22Rv1 (cell line): ENCODE results near the gene RING1.
A peak's percentile ranks its signal among the peaks of the same experiment; 100 is the strongest.

ENCODE experiments used
- H3K27ac ChIP-seq: fragments of 450-650 bp; 2 replicates; pipeline ENCODE4 v1.5.1; 2017
- ZFX ChIP-seq: fragments of 450-650 bp; IDR thresholded peaks from 2 replicates; pipeline ENCODE4 v1.6.1; 2017; ENCODE audit warnings: antibody characterized with exemption, borderline replicate concordance
- TF ChIP-seq, protein P1 (sequence below): fragments of 450-650 bp; IDR thresholded peaks from 2 replicates; pipeline ENCODE4 v1.5.1; 2017; ENCODE audit warnings: mild to moderate bottlenecking

Gene RING1

DNA sequence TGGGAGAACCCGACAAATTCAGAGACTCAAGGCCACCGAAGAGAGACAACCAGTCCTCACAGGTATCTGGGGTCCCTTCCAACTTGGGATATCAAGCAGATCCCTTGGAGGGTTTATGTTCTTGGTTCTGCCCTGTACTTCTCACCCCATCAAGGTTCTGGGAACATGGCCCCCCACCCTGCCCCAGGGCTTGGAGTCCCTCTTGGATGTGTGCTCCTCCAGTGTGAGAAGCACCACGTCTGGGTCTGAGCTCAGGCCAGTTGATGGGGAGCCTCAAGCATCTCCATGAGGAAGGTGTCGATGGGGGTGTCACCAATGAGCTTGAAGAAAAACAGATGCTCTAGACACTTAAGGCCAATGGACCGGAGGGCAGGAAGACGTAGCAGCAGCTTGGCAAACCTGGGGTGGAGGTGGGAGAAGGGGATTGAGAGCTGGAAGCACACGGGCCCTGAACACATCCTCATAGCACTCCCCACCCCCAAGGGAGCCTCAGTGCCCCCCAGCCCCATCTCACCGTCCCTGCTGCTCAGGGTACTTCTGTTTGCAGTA is 13.8 kb upstream of the RING1 start:
- no peak for TF ChIP-seq ZFX
- TF ChIP-seq, protein P1, sequence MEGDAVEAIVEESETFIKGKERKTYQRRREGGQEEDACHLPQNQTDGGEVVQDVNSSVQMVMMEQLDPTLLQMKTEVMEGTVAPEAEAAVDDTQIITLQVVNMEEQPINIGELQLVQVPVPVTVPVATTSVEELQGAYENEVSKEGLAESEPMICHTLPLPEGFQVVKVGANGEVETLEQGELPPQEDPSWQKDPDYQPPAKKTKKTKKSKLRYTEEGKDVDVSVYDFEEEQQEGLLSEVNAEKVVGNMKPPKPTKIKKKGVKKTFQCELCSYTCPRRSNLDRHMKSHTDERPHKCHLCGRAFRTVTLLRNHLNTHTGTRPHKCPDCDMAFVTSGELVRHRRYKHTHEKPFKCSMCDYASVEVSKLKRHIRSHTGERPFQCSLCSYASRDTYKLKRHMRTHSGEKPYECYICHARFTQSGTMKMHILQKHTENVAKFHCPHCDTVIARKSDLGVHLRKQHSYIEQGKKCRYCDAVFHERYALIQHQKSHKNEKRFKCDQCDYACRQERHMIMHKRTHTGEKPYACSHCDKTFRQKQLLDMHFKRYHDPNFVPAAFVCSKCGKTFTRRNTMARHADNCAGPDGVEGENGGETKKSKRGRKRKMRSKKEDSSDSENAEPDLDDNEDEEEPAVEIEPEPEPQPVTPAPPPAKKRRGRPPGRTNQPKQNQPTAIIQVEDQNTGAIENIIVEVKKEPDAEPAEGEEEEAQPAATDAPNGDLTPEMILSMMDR: no peak
- no peak overlapping the region for H3K27ac ChIP-seq

DNA sequence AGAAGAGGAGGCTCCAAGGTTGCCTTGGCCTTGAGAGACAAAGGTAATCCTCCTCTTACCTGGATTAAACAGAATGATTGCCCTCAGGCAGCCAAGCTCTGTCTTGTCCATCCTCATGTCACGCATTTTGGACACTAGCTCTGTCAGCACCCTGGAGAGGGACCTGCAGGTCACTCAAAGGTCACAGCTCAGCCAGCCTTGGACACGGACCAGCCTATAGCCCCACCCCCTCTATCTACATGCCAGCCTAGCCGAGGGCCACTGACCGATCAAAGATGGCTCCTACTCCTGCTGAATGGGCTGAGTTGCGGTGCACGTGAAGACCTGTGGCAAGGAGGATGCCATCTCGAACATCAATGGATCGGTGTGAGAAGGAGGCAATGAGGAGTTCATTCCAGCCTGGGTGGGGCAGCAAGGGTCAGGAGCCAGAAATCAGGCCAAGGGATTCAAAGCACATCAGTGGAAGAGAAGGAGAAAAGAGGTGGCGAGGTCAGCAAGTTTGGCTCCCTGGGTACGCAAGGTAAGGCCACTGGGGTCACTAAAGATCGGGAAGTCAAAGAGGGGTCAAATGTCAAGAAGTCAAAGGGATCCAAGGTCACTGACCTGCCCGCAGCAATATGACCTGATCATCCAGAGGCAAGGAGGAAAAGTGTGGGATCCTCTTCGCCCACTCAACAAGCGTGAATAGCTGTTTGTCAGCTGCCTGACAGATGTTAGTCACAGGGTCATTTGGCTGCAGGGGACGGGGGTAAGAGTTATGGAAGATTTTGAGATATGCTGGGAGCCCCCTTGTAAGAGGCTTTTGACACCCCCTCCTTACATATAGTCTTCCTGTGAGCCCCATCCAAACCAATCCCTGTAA is 12.8 kb upstream of the RING1 start:
- H3K27ac ChIP-seq: no peak overlapping the region
- TF ChIP-seq, protein P1: no peak

DNA sequence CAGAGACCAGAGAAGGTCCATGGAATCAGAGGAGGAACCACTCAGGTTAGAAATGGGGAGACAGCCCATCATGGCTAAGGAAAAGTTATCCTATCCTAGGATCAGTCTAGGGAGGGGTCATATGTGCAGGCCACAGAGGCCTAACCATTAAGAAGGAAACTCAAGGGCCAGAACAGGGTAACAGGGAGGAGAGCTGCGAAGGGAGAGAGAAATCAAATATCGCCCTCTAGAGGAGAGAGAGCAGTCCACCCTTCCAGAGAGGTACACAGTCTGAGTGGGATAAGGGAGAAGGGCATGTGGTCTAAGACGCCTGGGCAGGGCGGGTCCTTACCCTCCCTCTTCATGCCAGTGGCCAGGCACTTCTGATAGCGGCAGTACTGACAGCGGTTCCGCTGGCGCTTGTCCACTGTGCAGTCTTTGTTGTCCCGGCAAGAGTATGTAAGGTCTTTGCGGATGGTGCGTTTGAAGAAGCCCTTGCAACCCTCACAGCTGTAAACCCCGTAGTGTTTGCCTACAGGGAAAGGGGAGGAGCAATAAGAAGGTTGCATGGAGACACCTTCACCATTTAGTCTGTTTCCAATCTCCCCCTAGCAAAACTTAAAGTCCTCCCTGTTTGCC is 10.8 kb upstream of the RING1 start:
- TF ChIP-seq, protein P1: peak; percentile 83
- TF ChIP-seq ZFX: no peak
- peak overlapping the region; percentile 96 for H3K27ac ChIP-seq

DNA sequence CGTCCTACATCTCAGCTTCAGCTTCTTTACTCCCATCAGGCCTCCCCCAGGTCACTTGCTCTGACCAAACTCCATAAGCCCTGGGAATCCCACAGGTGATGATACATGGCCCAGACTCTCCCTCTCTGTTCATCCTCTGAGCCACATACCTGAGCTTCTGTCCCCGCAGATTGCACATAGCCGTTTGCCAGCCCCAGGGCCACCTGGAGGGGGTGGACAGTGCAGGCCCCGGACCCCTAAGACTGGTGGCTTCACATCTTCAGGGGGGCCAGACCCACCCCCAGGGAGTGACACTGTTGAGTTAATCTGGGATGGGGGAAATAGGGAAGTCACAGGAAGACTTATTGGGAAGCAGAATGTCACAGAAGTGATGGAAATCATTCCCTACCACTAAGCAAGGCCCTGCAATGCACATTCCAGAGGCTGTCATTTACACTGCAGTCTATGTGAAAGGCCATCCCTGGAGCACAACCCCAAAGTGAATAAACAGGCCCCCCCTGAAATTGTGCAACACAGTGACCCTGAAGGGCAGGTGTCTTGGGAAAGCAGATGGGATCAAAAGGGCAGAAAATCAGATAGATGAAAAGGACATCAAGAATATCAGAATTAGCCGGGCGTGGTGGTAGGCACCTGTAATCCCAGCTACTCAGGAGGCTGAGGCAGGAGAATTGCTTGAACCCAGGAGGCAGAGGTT is 10.0 kb upstream of the RING1 start:
- peak overlapping the region; percentile 96 for H3K27ac ChIP-seq
- TF ChIP-seq ZFX: no peak
- TF ChIP-seq, protein P1: no peak

DNA sequence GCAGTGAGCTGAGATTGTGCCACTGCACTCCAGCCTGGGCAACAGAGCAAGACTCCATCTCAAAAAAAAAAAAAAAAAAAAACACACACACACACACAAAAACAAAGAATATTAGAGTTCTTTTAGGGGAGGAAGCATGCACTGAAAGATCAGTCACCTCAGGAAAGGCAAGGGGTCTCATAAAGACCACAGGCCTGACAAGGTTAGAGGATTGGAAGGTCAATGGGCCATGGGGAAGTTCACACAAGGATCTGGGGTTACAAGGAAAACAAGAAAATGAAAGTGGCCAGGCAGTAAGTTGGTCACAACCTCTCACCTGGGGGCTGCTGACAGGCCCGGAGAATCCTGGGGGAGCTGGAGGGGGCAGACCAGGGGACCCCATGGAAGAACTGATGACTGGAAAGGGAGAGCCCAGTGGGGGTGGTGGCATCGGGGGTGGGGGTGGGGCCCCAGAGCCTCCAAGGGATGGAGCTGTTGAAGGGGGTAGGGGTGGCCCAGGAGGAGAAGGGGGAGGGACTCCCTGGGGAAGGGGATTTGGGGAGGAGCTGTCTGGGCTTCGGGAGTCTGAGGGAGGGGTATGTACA is 9.4 kb upstream of the RING1 start:
- H3K27ac ChIP-seq: peak overlapping the region; percentile 96
- no peak for TF ChIP-seq ZFX

DNA sequence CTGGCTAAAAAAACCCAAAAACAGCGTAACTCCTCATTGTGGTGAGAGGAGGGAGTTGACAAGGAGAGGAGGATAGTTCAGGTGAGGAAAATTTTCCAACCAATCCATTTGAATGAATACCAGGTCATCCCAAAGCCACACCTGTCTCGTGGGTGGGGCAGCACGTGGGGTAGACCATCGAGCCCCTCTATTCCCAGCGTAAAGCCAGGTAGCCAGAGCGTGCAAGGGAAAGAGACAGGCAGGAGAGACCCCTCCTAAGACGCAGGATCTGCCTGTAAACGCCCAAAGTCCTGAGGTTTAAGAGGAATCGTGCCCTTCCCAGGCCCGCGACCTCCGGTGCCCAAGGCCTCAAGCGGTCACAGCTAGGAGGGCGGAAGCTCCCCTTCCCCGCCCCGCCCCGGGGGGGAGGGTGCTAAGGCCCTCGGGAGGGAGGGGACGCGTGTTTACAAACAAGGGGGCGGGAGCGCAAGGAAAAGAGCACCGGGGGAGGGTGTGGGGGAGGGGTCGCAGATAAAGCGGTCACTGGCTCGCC is 8.5 kb upstream of the RING1 start:
- TF ChIP-seq, protein P1: no peak
- TF ChIP-seq ZFX: no peak
- peak overlapping the region; percentile 96 for H3K27ac ChIP-seq
